ENCODE data around the gene ZNF552. TPM values are rescaled to one million over a fixed set of nuclear protein-coding genes. Genes with fewer than 3 reads are reported as not detected.

Gene ZNF552
- total and polyA plus RNA-seq, 2 of the 8 experiments (the other 6 are each of a cell fraction or from before 2014, with no cell fraction given): 5.9 to 11.6 TPM

DNA sequence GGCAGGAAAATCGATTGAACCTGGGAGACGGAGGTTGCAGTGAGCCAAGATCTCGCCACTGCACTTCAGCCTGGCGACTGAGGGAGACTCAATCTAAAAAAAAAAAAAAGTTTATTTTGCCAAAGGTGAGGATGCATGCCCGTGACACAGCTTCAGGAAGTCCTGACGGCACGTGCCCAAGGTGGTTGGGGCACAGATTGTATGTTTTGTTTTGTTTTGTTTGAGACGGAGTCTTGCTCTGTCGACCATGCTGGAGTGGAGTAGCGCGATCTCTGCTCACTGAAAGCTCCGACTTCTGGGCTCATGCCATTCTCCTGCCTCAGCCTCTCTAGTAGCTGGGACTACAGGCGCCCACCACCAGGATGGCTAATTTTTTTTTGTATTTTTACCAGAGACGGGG lies 3.3 kb upstream of the ZNF552 start:
- Histone ChIP-seq H3K4ac (replicated peaks; ENCODE audit: insufficient read length, low read depth, low read length) (no peak overlapping the region), H2BK15ac (ENCODE audit: low read length) (no peak overlapping the region), H4K91ac (replicated peaks; ENCODE audit: insufficient read length, low read length) (no peak overlapping the region), H2BK5ac (ENCODE audit: low read depth, low read length) (no peak overlapping the region), H2BK120ac (replicated peaks; ENCODE audit: low read depth, low read length) (no peak overlapping the region), H3K79me2 (ENCODE audit: control insufficient read depth in 1 of 2, insufficient read depth in 2 of 2, low read length in 2 of 2) (peaks cover 12 to 42% of the 10 kb centered on the region in 2 experiments), H3K9me3 (ENCODE audit: insufficient read depth in 2 of 2, low read depth in 1 of 2, low read length in 1 of 2) (no peaks in the 10 kb centered on the region), H2BK12ac (ENCODE audit: low read depth, low read length) (no peak overlapping the region), H2AK5ac (ENCODE audit: low read depth, low read length) (0 out of 2 replicates have a peak overlapping the region, but pooled peaks have one; percentile 15), H3K4me3 (ENCODE audit: extremely low read depth in 1 of 4, insufficient read depth in 2 of 4, low read depth in 3 of 4, low read length in 4 of 4) (no peak overlapping the region), H3K9ac (replicated peaks in 1 of 4; ENCODE audit: extremely low read depth in 1 of 4, low read depth in 3 of 4, low read length in 3 of 4) (no peak overlapping the region), H4K8ac (ENCODE audit: extremely low read depth, insufficient read depth, low read length) (no peak overlapping the region), H4K5ac (ENCODE audit: insufficient read length, low read depth, low read length) (no peak overlapping the region), H3K79me1 (ENCODE audit: low read depth, low read length) (peaks cover 4% of the 10 kb centered on the region; the same call in 1 of the 2 replicates), H4K20me1 (replicated peaks in 1 of 2; ENCODE audit: control insufficient read depth in 1 of 2, insufficient read depth in 2 of 2, low read length in 2 of 2) (peaks cover 3 to 7% of the 10 kb centered on the region in 2 experiments), H2AFZ (ENCODE audit: low read length) (no peak overlapping the region), H3K23me2 (ENCODE audit: low read depth, low read length) (peaks cover 7% of the 10 kb centered on the region), H3K56ac (replicated peaks; ENCODE audit: insufficient read length, low read depth, low read length) (no peak overlapping the region), H2BK20ac (ENCODE audit: low read length) (no peak overlapping the region), H3K27me3 (replicated peaks in 1 of 4; ENCODE audit: control insufficient read depth in 3 of 4, extremely low read depth in 1 of 4, insufficient read depth in 3 of 4, low read length in 3 of 4) (no peaks in the 10 kb centered on the region), H3K14ac (ENCODE audit: insufficient read length) (no peak overlapping the region), H3K23ac (ENCODE audit: insufficient read length) (no peak overlapping the region), H3K4me1 (replicated peaks in 1 of 4; ENCODE audit: control insufficient read depth in 3 of 4, insufficient read depth in 4 of 4, low read length in 3 of 4) (peaks cover 3 to 7% (median 5%) of the 10 kb centered on the region in 4 experiments), H3K4me2 (ENCODE audit: insufficient read depth in 1 of 2, low read depth in 2 of 2, low read length in 2 of 2) (no peak overlapping the region; a peak in 1 of 4 replicates), H3K36me3 (ENCODE audit: control insufficient read depth in 2 of 4, insufficient read depth in 4 of 4, low read length in 3 of 4) (peaks cover 0 to 8% (median 0%) of the 10 kb centered on the region in 4 experiments; a peak in 2 of 8 replicates), H3K27ac (ENCODE audit: low read depth, low read length) (no peak overlapping the region), H3K18ac (ENCODE audit: extremely low read depth, low read length) (no peak overlapping the region)
- no peak for DNase-seq (ENCODE audit: low read depth in 1 of 2, low spot score in 2 of 2)
- CTCF ChIA-PET (ENCODE audit: partially characterized antibody): interaction anchor here (0.8 to 1.3 kb wide), 2 partner anchors 71 to 1749 kb away, joined by 3 to 5 read pairs; partner anchors contain the start of gene ZNF776
- POLR2A ChIA-PET (ENCODE audit: partially characterized antibody): interaction anchor here (0.6 to 5.6 kb wide), 4 partner anchors 12 to 70 kb away, joined by 3 to 52 read pairs (median 24); partner anchors contain the start of genes ZNF587B and ZNF814
- no peak for FAIRE-seq
- WGBS, 2 experiments (ENCODE audit: extremely low coverage in 1 of 2, insufficient coverage in 1 of 2, insufficient read length in 1 of 2, insufficient replicate concordance in 2 of 2, low coverage in 1 of 2, low lambda C conversion rate in 2 of 2, missing lambda C conversion rate in 1 of 2): 91% methylated on average over 14 of the region's 14 CpGs; no CpG with 5 or more reads in 1 of the 2 experiments
- TF ChIP-seq CREB1 (IDR thresholded peaks at IDR 0.05) (no peak), BCL11A (IDR thresholded peaks at IDR 0.05; ENCODE audit: low read depth in 2 of 2, low read length in 2 of 2) (no peak), RBBP5 (IDR thresholded peaks at IDR 0.05; ENCODE audit: borderline replicate concordance, low read depth, low read length) (no peak), HDAC6 (IDR thresholded peaks at IDR 0.05; ENCODE audit: low read depth, low read length) (no peak), MAFK (IDR thresholded peaks at IDR 0.05; ENCODE audit: low read depth, low read length) (no peak), JUND (IDR thresholded peaks at IDR 0.05; ENCODE audit: low read length) (no peak), CEBPB (IDR thresholded peaks at IDR 0.05; ENCODE audit: low read depth, low read length) (no peak), SP1 (IDR thresholded peaks at IDR 0.05; ENCODE audit: low read depth, low read length) (no peak), FOSL1 (IDR thresholded peaks at IDR 0.05; ENCODE audit: insufficient read depth, low read depth, low read length) (no peak), CHD2 (IDR thresholded peaks at IDR 0.05; ENCODE audit: low read length) (no peak)
